GM19372 (cell line): ENCODE data around the gene CWF19L2.

ENCODE experiments used
- ATAC-seq: cut with Tn5 transposase; IDR thresholded peaks from one replicate; pipeline ENCODE4 v1.9.1; 2021; ENCODE audit warnings: mild to moderate bottlenecking, low read depth, moderate library complexity; ENCODE audit not compliant: unreplicated experiment

The CWF19L2 gene

GRCh38 chr11:107316426-107316825 lies 141.2 kb downstream of the CWF19L2 start:
- ATAC-seq = no peak

- ATAC-seq = no peak
These were observed 149.6 kb downstream of the CWF19L2 start for GRCh38 chr11:107307991-107308390.

- no peak for ATAC-seq
These were observed 155.7 kb downstream of the CWF19L2 start for GRCh38 chr11:107301878-107302277.

- no peak for ATAC-seq
These were observed 163.8 kb downstream of the CWF19L2 start for GRCh38 chr11:107293677-107294344.

GRCh38 chr11:107282195-107282594 lies 175.4 kb downstream of the CWF19L2 start:
- no peak for ATAC-seq
